ENCODE measurements around the gene NPAS1. TPM values are rescaled to one million over a fixed set of nuclear protein-coding genes. Genes with fewer than 3 reads are reported as not detected.
"Not testable (repeated sequence)": the region's sequence is repeated elsewhere in the genome, so short reads cannot be mapped to it uniquely, and the experiment has no call there.

Gene NPAS1
- total RNA-seq, 1 donor from 2014 or later = 0.49 TPM

- Mint-ChIP-seq H3K27ac (no peak overlapping the region), H3K4me3 (no peak overlapping the region), H3K9me3 (no peaks in the 10 kb centered on the region), H3K27me3 (ENCODE audit: insufficient read depth) (no peaks in the 10 kb centered on the region), H3K4me1 (ENCODE audit: low read depth) (peaks cover 14% of the 10 kb centered on the region), H3K36me3 (ENCODE audit: low read depth) (peaks cover 36% of the 10 kb centered on the region)
- no peak for DNase-seq (ENCODE audit: low spot score)
- intact Hi-C loops (cut with micrococcal nuclease) = no loop called here
Observed at GRCh38 chr19:47071731-47072130, 52.1 kb downstream of the NPAS1 start.

- peaks cover 36% of the 10 kb centered on the region for H3K36me3 Mint-ChIP-seq (ENCODE audit: low read depth)
- H3K4me1 Mint-ChIP-seq (ENCODE audit: low read depth) = peaks cover 14% of the 10 kb centered on the region
- H3K27me3 Mint-ChIP-seq (ENCODE audit: insufficient read depth) = no peaks in the 10 kb centered on the region
- no peaks in the 10 kb centered on the region for H3K9me3 Mint-ChIP-seq
- H3K27ac Mint-ChIP-seq = no peak overlapping the region
- intact Hi-C loops (cut with micrococcal nuclease) = no loop called here
- no peak for DNase-seq (ENCODE audit: low spot score)
- H3K4me3 Mint-ChIP-seq = no peak overlapping the region
Observed at GRCh38 chr19:47072323-47072722, 52.7 kb downstream of the NPAS1 start.

GRCh38 chr19:47073574-47073973 lies 53.9 kb downstream of the NPAS1 start:
- H3K27ac Mint-ChIP-seq = no peak overlapping the region
- no peak for DNase-seq (ENCODE audit: low spot score)
- intact Hi-C loops (cut with micrococcal nuclease) = no loop called here
- H3K4me3 Mint-ChIP-seq = no peak overlapping the region
- H3K36me3 Mint-ChIP-seq (ENCODE audit: low read depth) = peaks cover 36% of the 10 kb centered on the region
- H3K27me3 Mint-ChIP-seq (ENCODE audit: insufficient read depth) = no peaks in the 10 kb centered on the region
- H3K4me1 Mint-ChIP-seq (ENCODE audit: low read depth) = peaks cover 14% of the 10 kb centered on the region
- no peaks in the 10 kb centered on the region for H3K9me3 Mint-ChIP-seq

- no peaks in the 10 kb centered on the region for H3K9me3 Mint-ChIP-seq
- H3K27me3 Mint-ChIP-seq (ENCODE audit: insufficient read depth) = no peaks in the 10 kb centered on the region
- no peak for DNase-seq (ENCODE audit: low spot score)
- peaks cover 39% of the 10 kb centered on the region for H3K36me3 Mint-ChIP-seq (ENCODE audit: low read depth)
- intact Hi-C loops (cut with micrococcal nuclease) = no loop called here
- peaks cover 14% of the 10 kb centered on the region for H3K4me1 Mint-ChIP-seq (ENCODE audit: low read depth)
- H3K27ac Mint-ChIP-seq = no peak overlapping the region
- no peak overlapping the region for H3K4me3 Mint-ChIP-seq
Observed at GRCh38 chr19:47074621-47075020, 55.0 kb downstream of the NPAS1 start.

GRCh38 chr19:47075179-47075810 lies 55.7 kb downstream of the NPAS1 start:
- intact Hi-C loops (cut with micrococcal nuclease) = no loop called here
- Mint-ChIP-seq H3K9me3 (no peaks in the 10 kb centered on the region), H3K27me3 (ENCODE audit: insufficient read depth) (no peaks in the 10 kb centered on the region), H3K27ac (peak overlapping the region; percentile 5), H3K4me3 (no peak overlapping the region), H3K4me1 (ENCODE audit: low read depth) (peaks cover 16% of the 10 kb centered on the region), H3K36me3 (ENCODE audit: low read depth) (peaks cover 33% of the 10 kb centered on the region)
- no peak for DNase-seq (ENCODE audit: low spot score)

GRCh38 chr19:47075941-47076340 lies 56.3 kb downstream of the NPAS1 start:
- DNase-seq (ENCODE audit: low spot score) = no peak
- Mint-ChIP-seq H3K27me3 (ENCODE audit: insufficient read depth) (no peaks in the 10 kb centered on the region), H3K4me1 (ENCODE audit: low read depth) (peaks cover 20% of the 10 kb centered on the region), H3K4me3 (no peak overlapping the region), H3K36me3 (ENCODE audit: low read depth) (peaks cover 35% of the 10 kb centered on the region), H3K9me3 (no peaks in the 10 kb centered on the region), H3K27ac (no peak overlapping the region)
- intact Hi-C loops (cut with micrococcal nuclease) = no loop called here

- not testable (repeated sequence) for H3K27me3 Mint-ChIP-seq (ENCODE audit: insufficient read depth); H3K9me3 Mint-ChIP-seq; DNase-seq (ENCODE audit: low spot score); H3K4me3 Mint-ChIP-seq; H3K27ac Mint-ChIP-seq
- H3K36me3 Mint-ChIP-seq (ENCODE audit: low read depth) = peaks cover 35% of the 10 kb centered on the region
- peaks cover 26% of the 10 kb centered on the region for H3K4me1 Mint-ChIP-seq (ENCODE audit: low read depth)
- intact Hi-C loops (cut with micrococcal nuclease) = loop anchor here (2.0 kb wide), 1 partner anchor 16 kb away; no protein-coding TSS in a partner anchor
Observed at GRCh38 chr19:47078351-47078750, 58.7 kb downstream of the NPAS1 start.

- intact Hi-C loops (cut with micrococcal nuclease) = no loop called here
- H3K36me3 Mint-ChIP-seq (ENCODE audit: low read depth) = peaks cover 41% of the 10 kb centered on the region
- H3K9me3 Mint-ChIP-seq = no peaks in the 10 kb centered on the region
- H3K27ac Mint-ChIP-seq = peak overlapping the region; percentile 29
- no peak overlapping the region for H3K4me3 Mint-ChIP-seq
- no peak for DNase-seq (ENCODE audit: low spot score)
- H3K4me1 Mint-ChIP-seq (ENCODE audit: low read depth) = peaks cover 12% of the 10 kb centered on the region
- H3K27me3 Mint-ChIP-seq (ENCODE audit: insufficient read depth) = no peaks in the 10 kb centered on the region
Observed at GRCh38 chr19:47081095-47081494, 61.5 kb downstream of the NPAS1 start.

GRCh38 chr19:47082493-47082892 lies 62.9 kb downstream of the NPAS1 start:
- Mint-ChIP-seq H3K4me1 (ENCODE audit: low read depth) (peaks cover 18% of the 10 kb centered on the region), H3K27ac (no peak overlapping the region), H3K27me3 (ENCODE audit: insufficient read depth) (no peaks in the 10 kb centered on the region), H3K9me3 (no peaks in the 10 kb centered on the region), H3K4me3 (no peak overlapping the region), H3K36me3 (ENCODE audit: low read depth) (peaks cover 45% of the 10 kb centered on the region)
- intact Hi-C loops (cut with micrococcal nuclease) = no loop called here
- DNase-seq (ENCODE audit: low spot score) = no peak

- no peaks in the 10 kb centered on the region for H3K27me3 Mint-ChIP-seq (ENCODE audit: insufficient read depth)
- H3K27ac Mint-ChIP-seq = peak overlapping the region; percentile 40
- no peak for DNase-seq (ENCODE audit: low spot score)
- H3K9me3 Mint-ChIP-seq = no peaks in the 10 kb centered on the region
- H3K4me1 Mint-ChIP-seq (ENCODE audit: low read depth) = peaks cover 26% of the 10 kb centered on the region
- H3K36me3 Mint-ChIP-seq (ENCODE audit: low read depth) = peaks cover 52% of the 10 kb centered on the region
- no peak overlapping the region for H3K4me3 Mint-ChIP-seq
- intact Hi-C loops (cut with micrococcal nuclease) = no loop called here
Observed at GRCh38 chr19:47084879-47085439, 65.3 kb downstream of the NPAS1 start.

GRCh38 chr19:47086280-47086679 lies 66.6 kb downstream of the NPAS1 start:
- no peaks in the 10 kb centered on the region for H3K9me3 Mint-ChIP-seq
- H3K4me3 Mint-ChIP-seq = no peak overlapping the region
- H3K4me1 Mint-ChIP-seq (ENCODE audit: low read depth) = peaks cover 31% of the 10 kb centered on the region
- peaks cover 57% of the 10 kb centered on the region for H3K36me3 Mint-ChIP-seq (ENCODE audit: low read depth)
- intact Hi-C loops (cut with micrococcal nuclease) = no loop called here
- H3K27me3 Mint-ChIP-seq (ENCODE audit: insufficient read depth) = no peaks in the 10 kb centered on the region
- H3K27ac Mint-ChIP-seq = peak overlapping the region; percentile 26
- DNase-seq (ENCODE audit: low spot score) = no peak

GRCh38 chr19:47089767-47090350 lies 70.2 kb downstream of the NPAS1 start:
- Mint-ChIP-seq H3K9me3 (no peaks in the 10 kb centered on the region), H3K36me3 (ENCODE audit: low read depth) (peaks cover 59% of the 10 kb centered on the region), H3K4me3 (peak overlapping the region; percentile 71), H3K27me3 (ENCODE audit: insufficient read depth) (no peaks in the 10 kb centered on the region), H3K4me1 (ENCODE audit: low read depth) (peaks cover 53% of the 10 kb centered on the region), H3K27ac (peak overlapping the region; percentile 61)
- DNase-seq (ENCODE audit: low spot score) = no peak
- intact Hi-C loops (cut with micrococcal nuclease) = loop anchor here (5.0 to 10.0 kb wide), 2 partner anchors 43 to 305 kb away; partner anchors contain the start of genes SLC1A5 and TMEM160

- Mint-ChIP-seq H3K4me3 (peak overlapping the region; percentile 93), H3K27me3 (ENCODE audit: insufficient read depth) (no peaks in the 10 kb centered on the region), H3K36me3 (ENCODE audit: low read depth) (peaks cover 54% of the 10 kb centered on the region), H3K27ac (peak overlapping the region; percentile 99), H3K9me3 (no peaks in the 10 kb centered on the region), H3K4me1 (ENCODE audit: low read depth) (peaks cover 71% of the 10 kb centered on the region)
- intact Hi-C loops (cut with micrococcal nuclease) = loop anchor here (5.0 to 10.0 kb wide), 2 partner anchors 46 to 308 kb away; partner anchors contain the start of genes SLC1A5 and TMEM160
- DNase-seq (ENCODE audit: low spot score) = peak; percentile 39
Observed at GRCh38 chr19:47093254-47093653, 73.6 kb downstream of the NPAS1 start.

Measured in activated T-helper 1 cell treated with anti-CD3 and anti-CD28 coated beads, Interleukin-12 subunit alpha, Interleukin-12 subunit beta, Interleukin-2, Interleukin-4 antibody, amounts not matched to agents 30 ng/mL and 10 ng/mL and 1 ng/mL, durations not matched to agents 14 hours and 24 hours and 36 hours (primary cell).